ENCODE data around the gene SLC25A36.
"Not testable (repeated sequence)": the region's sequence is repeated elsewhere in the genome, so short reads cannot be mapped to it uniquely, and the experiment has no call there.

The SLC25A36 gene

GRCh38 chr3:140931016-140931454 lies 10.6 kb upstream of the SLC25A36 start:
- TF ChIP-seq CTCF (IDR thresholded peaks at IDR 0.05; ENCODE audit: extremely low read depth, missing control alignments): no peak
- no peak for DNase-seq (ENCODE audit: low spot score)

DNA sequence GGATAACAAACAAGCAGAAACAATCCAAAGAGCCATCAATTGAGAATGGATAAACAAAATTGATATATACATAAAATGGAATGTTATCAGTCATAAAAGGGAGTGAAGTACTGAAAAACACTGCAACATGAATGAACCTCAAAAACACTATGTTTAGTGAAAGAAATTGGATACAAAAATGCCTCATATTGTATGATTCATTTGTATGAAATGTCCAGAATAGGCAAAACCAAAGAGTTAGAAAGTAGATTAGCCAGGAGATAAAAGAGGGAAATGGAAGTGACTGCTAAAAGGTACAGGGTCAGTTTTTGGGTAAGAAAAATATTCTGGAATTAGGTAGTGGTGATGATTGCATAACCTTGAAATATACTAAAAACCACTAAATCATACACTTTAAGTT lies 9.8 kb upstream of the SLC25A36 start:
- no peak for DNase-seq (ENCODE audit: low spot score)
- no peak for TF ChIP-seq CTCF (IDR thresholded peaks at IDR 0.05; ENCODE audit: extremely low read depth, missing control alignments)

DNA sequence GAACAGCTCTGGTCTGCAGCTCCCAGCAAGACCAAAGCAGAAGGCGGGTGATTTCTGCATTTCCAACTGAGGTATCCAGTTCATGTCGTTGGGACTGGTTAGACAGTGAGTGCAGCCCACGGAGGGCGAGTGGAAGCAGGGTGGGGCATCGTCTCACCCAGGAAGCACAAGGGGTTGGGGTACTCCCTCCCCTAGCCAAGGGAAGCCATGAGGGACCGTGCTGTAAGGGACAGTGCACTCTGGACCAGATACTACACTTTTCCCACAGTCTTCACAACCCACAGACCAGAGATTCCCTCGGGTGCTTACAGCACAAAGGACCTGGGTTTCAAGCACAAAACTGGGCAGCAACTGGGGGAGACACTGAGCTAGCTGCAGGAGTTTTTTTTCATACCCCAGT lies 8.5 kb upstream of the SLC25A36 start:
- no peak for TF ChIP-seq CTCF (IDR thresholded peaks at IDR 0.05; ENCODE audit: extremely low read depth, missing control alignments)
- DNase-seq (ENCODE audit: low spot score): no peak

- no peak for TF ChIP-seq CTCF (IDR thresholded peaks at IDR 0.05; ENCODE audit: extremely low read depth, missing control alignments)
- no peak for DNase-seq (ENCODE audit: low spot score)
Observed at GRCh38 chr3:140933552-140933951, 8.1 kb upstream of the SLC25A36 start.

GRCh38 chr3:140939305-140939704 lies 2.3 kb upstream of the SLC25A36 start:
- DNase-seq (ENCODE audit: low spot score): not testable (repeated sequence)

DNA sequence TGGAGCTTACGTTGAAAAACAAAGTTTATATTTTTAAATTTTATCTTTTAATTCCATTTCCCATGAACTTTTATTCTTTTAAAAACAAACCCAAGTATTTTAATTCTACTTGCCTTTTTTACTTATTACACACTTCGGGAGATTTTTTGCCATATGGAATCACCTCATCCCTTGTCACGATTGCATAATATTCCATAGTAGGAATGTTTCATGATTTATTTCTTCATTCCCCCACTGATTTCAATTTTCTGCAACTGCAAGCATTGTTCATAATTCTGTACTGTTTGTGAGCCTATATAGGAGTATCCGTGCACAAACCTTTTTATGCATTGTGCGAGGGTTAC lies 574 bp upstream of the SLC25A36 start:
- DNase-seq (ENCODE audit: low spot score): no peak
- TF ChIP-seq CTCF (IDR thresholded peaks at IDR 0.05; ENCODE audit: extremely low read depth, missing control alignments): no peak

GRCh38 chr3:140942221-140943104 lies 827 bp downstream of the SLC25A36 start:
- DNase-seq (ENCODE audit: low spot score): peak; percentile 69
- no peak for TF ChIP-seq CTCF (IDR thresholded peaks at IDR 0.05; ENCODE audit: extremely low read depth, missing control alignments)

Data from GM20000 (cell line).